Suprapubic skin (tissue), 4 donors: ENCODE data around the gene KRTDAP.

Experiments used
- CTCF ChIP-seq, 2 donors: fragments of 200-600 bp in 1 of 2; fragments of 450-650 bp in 1 of 2; sonication (generic) in 1 of 2; IDR thresholded peaks; one replicate each; pipeline ENCODE4 v1.5.1; 2016 to 2019; ENCODE audit warnings: antibody characterized with exemption in 2 of 2, mild to moderate bottlenecking in 1 of 2, moderate library complexity in 1 of 2
- EP300 ChIP-seq: sonication (generic); formaldehyde crosslinking; IDR thresholded peaks from one replicate; pipeline ENCODE4 v1.6.1; 2017; ENCODE audit warnings: antibody characterized with exemption
- POLR2A ChIP-seq, 2 donors: fragments of 450-650 bp; IDR thresholded peaks; one replicate each; pipeline ENCODE4 v1.6.1; 2017; ENCODE audit warnings: antibody characterized with exemption in 2 of 2, mild to moderate bottlenecking in 2 of 2, moderate library complexity in 2 of 2
- POLR2AphosphoS5 ChIP-seq, 3 donors: sonication (generic); formaldehyde crosslinking; IDR thresholded peaks; one replicate each; pipeline ENCODE4 v1.6.1; 2017; ENCODE audit warnings: antibody characterized with exemption in 3 of 3

- no peak for TF ChIP-seq POLR2A (IDR thresholded peaks at IDR 0.05)
- TF ChIP-seq CTCF (IDR thresholded peaks at IDR 0.05) = no peak
- TF ChIP-seq POLR2AphosphoS5 (IDR thresholded peaks at IDR 0.05) = no peak
- TF ChIP-seq EP300 = no peak
Observed at GRCh38 chr19:35498220-35498619, 8.0 kb upstream of the KRTDAP start.
